Mucosa of gallbladder (tissue), 1 donor: ENCODE data around the gene DNAJA2. TPM values are rescaled to one million over a fixed set of nuclear protein-coding genes. Genes with fewer than 3 reads are reported as not detected.

ENCODE experiments used
- total RNA-seq: library from RNA; stranded (reverse); gene quantifications from one replicate; pipeline ENCODE4 v1.2.1, GENCODE V29; 2021
- donor health status: DM: no; HTN: no; CAD: no.

The DNAJA2 gene
- total RNA-seq, 1 donor from 2014 or later = 62.8 TPM

Other genes starting within 250 kb of the DNAJA2 start
- gene MYLK3, start 225.3 kb downstream of the DNAJA2 start, total RNA-seq = 1.2 TPM
- gene C16orf87, start 142.5 kb downstream of the DNAJA2 start, total RNA-seq = 8.3 TPM
- 44.7 TPM for gene GPT2, start 89.3 kb downstream of the DNAJA2 start, total RNA-seq
- gene NETO2, start 170.3 kb upstream of the DNAJA2 start, total RNA-seq = 16.3 TPM